OCI-LY3 (cell line): ENCODE results near the gene LRP4.

Experiments used
- H2AFZ ChIP-seq: fragments of 200-600, 300-600 bp; shearing (Covaris generic); 2 replicates; pipeline ENCODE4 v1.6.0; 2014; ENCODE audit warnings: antibody characterized with exemption, low read depth, low read length
- H3K27ac ChIP-seq: fragments of 200-600, 300-600 bp; sonication (generic); 2 replicates; pipeline ENCODE4 v1.5.1; 2014; ENCODE audit warnings: mild to moderate bottlenecking, low read length, moderate library complexity, mixed read lengths
- H3K27me3 ChIP-seq: fragments of 200-600, 300-600 bp; sonication (generic); 2 replicates; pipeline ENCODE4 v1.6.1; 2014; ENCODE audit warnings: low read depth, low read length, mixed read lengths
- H3K36me3 ChIP-seq: fragments of 200-600, 300-600 bp; sonication (generic); replicated peaks from 2 replicates; pipeline ENCODE3; 2014; ENCODE audit warnings: low read depth, low read length, mixed read lengths
- H3K4me1 ChIP-seq: fragments of 300-600, 200-600 bp; sonication (generic); 2 replicates; pipeline ENCODE4 v1.6.1; 2014; ENCODE audit warnings: low read length, mixed read lengths
- H3K4me2 ChIP-seq: fragments of 200-600, 300-600 bp; sonication (generic); 2 replicates; pipeline ENCODE4 v1.6.1; 2014; ENCODE audit warnings: low read length, mixed read lengths
- H3K4me3 ChIP-seq: fragments of 300-600, 200-600 bp; sonication (generic); 2 replicates; pipeline ENCODE4 v1.5.1; 2014; ENCODE audit warnings: antibody characterized with exemption, mild to moderate bottlenecking, low read length, moderate library complexity
- H3K79me2 ChIP-seq: fragments of 300-600, 200-600 bp; shearing (Covaris generic); 2 replicates; pipeline ENCODE4 v1.6.1; 2014; ENCODE audit warnings: mild to moderate bottlenecking, low read length, mixed read lengths
- H3K9ac ChIP-seq: fragments of 300-600, 200-600 bp; shearing (Covaris generic); 2 replicates; pipeline ENCODE4 v1.6.0; 2014; ENCODE audit warnings: mild to moderate bottlenecking, low read length, moderate library complexity
- H3K9me3 ChIP-seq: fragments of 200-600, 300-600 bp; shearing (Covaris generic); 2 replicates; pipeline ENCODE4 v1.6.1; 2014; ENCODE audit warnings: low read length, mixed read lengths; ENCODE audit not compliant: insufficient read depth
- H4K20me1 ChIP-seq: fragments of 200-600, 300-600 bp; sonication (generic); 2 replicates; pipeline ENCODE4 v1.6.1; 2016; ENCODE audit warnings: low read length, mixed read lengths; ENCODE audit not compliant: insufficient read depth
- CTCF ChIP-seq: fragments of 200-600, 300-600 bp; sonication (generic); IDR thresholded peaks from 2 replicates; pipeline ENCODE4 v1.5.1; 2014; ENCODE audit warnings: antibody characterized with exemption, low read length, low read depth
- EZH2phosphoT487 ChIP-seq: fragments of 200-600 bp; shearing (Covaris generic); IDR thresholded peaks from 2 replicates; pipeline ENCODE4 v1.6.1; 2018; ENCODE audit warnings: antibody characterized with exemption, mixed run types, low read depth

LRP4 gene

DNA sequence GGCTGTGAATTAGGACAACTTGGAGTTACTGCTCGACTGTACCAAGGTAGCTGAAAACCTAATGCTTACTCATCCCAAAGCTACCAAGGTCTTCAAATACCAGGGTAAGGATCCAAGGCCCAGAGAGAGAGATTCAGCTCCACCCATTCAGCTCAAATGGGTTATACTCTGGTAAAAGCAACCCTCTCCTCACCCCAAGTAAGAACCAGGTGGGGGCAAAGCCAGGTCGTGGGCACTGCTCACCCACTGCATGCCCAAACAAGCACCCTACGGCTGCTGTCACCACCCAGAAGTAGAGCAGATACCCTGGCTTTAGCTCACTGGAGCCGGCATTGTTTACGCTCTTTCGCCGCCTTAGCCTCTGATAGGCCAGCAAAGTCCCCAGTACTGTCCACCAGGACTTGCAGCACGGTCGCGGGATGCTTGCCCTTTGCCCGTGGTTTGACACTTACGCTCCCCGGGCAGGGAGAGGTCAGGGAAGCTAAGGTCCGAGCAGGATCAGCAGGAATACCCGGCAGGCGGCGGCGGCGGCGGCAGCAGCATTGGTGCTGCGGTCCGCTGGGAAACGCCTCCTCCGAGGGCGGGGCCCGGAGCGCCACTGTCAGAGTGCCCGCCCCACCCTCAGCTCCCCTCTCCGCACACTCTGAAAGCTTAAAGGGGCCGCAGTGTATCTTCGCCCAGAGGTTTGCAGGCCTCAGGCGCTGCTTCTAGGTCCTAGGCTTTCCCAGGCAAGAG lies 91.9 kb downstream of the LRP4 start:
- no peak overlapping the region for H3K27ac ChIP-seq
- no peak overlapping the region for H2AFZ ChIP-seq
- H3K4me3 ChIP-seq, result peak overlapping the region; percentile 14; the same call in 1 of the 2 replicates
- peaks cover 78% of the 10 kb centered on the region for H4K20me1 ChIP-seq
- peaks cover 99% of the 10 kb centered on the region for H3K79me2 ChIP-seq
- H3K36me3 ChIP-seq, result peaks cover 7% of the 10 kb centered on the region
- H3K9me3 ChIP-seq, result no peaks in the 10 kb centered on the region
- peak overlapping the region; percentile 31 for H3K4me2 ChIP-seq
- no peak overlapping the region for H3K9ac ChIP-seq
- TF ChIP-seq CTCF (no peak), EZH2phosphoT487 (no peak)
- no peaks in the 10 kb centered on the region for H3K4me1 ChIP-seq
- H3K27me3 ChIP-seq, result no peaks in the 10 kb centered on the region

- TF ChIP-seq CTCF, result peak; percentile 45
- no peak for TF ChIP-seq EZH2phosphoT487
- Histone ChIP-seq H3K36me3 (peaks cover 32% of the 10 kb centered on the region), H3K79me2 (peaks cover 2% of the 10 kb centered on the region; the same call in 1 of the 2 replicates)
Observed at GRCh38 chr11:46808799-46809431, 109.4 kb downstream of the LRP4 start.

More at GRCh38 chr11:46808799-46809431, 109.4 kb downstream of the LRP4 start:
- Histone ChIP-seq H2AFZ (no peak overlapping the region), H3K4me2 (no peak overlapping the region), H3K27me3 (no peaks in the 10 kb centered on the region), H3K9ac (no peak overlapping the region), H4K20me1 (no peaks in the 10 kb centered on the region), H3K4me1 (no peaks in the 10 kb centered on the region), H3K4me3 (no peak overlapping the region), H3K27ac (no peak overlapping the region), H3K9me3 (no peaks in the 10 kb centered on the region)
